ENCODE measurements around the gene GSG1L.

GSG1L gene

GRCh38 chr16:27918755-27919154 is 144.8 kb downstream of the GSG1L start:
- no peak for DNase-seq (ENCODE audit: low read depth)
- no peak overlapping the region for H3K4me3 ChIP-seq (ENCODE audit: low read length)

GRCh38 chr16:27917949-27918348 is 145.6 kb downstream of the GSG1L start:
- TF ChIP-seq CTCF (conservative IDR thresholded peaks at IDR 0.05; ENCODE audit: low read depth, low read length), result no peak
- no peak for DNase-seq (ENCODE audit: low read depth)
- H3K4me3 ChIP-seq (ENCODE audit: low read length), result no peak overlapping the region

More at GRCh38 chr16:27918755-27919154, 144.8 kb downstream of the GSG1L start:
- no peak for TF ChIP-seq CTCF (conservative IDR thresholded peaks at IDR 0.05; ENCODE audit: low read depth, low read length)

GRCh38 chr16:27911486-27911885 is 152.0 kb downstream of the GSG1L start:
- TF ChIP-seq CTCF (conservative IDR thresholded peaks at IDR 0.05; ENCODE audit: low read depth, low read length), result no peak
- no peak overlapping the region for H3K4me3 ChIP-seq (ENCODE audit: low read length)
- DNase-seq (ENCODE audit: low read depth), result no peak

GRCh38 chr16:27907457-27907972 is 156.0 kb downstream of the GSG1L start:
- DNase-seq (ENCODE audit: low read depth), result no peak
- no peak for TF ChIP-seq CTCF (conservative IDR thresholded peaks at IDR 0.05; ENCODE audit: low read depth, low read length)
- no peak overlapping the region for H3K4me3 ChIP-seq (ENCODE audit: low read length)

GRCh38 chr16:27906883-27907282 is 156.6 kb downstream of the GSG1L start:
- DNase-seq (ENCODE audit: low read depth), result no peak
- H3K4me3 ChIP-seq (ENCODE audit: low read length), result no peak overlapping the region
- TF ChIP-seq CTCF (conservative IDR thresholded peaks at IDR 0.05; ENCODE audit: low read depth, low read length), result no peak

- no peak overlapping the region for H3K4me3 ChIP-seq (ENCODE audit: low read length)
- no peak for DNase-seq (ENCODE audit: low read depth)
- no peak for TF ChIP-seq CTCF (conservative IDR thresholded peaks at IDR 0.05; ENCODE audit: low read depth, low read length)
Observed at GRCh38 chr16:27903046-27903655, 160.4 kb downstream of the GSG1L start.

GRCh38 chr16:27902551-27902950 is 161.0 kb downstream of the GSG1L start:
- H3K4me3 ChIP-seq (ENCODE audit: low read length), result no peak overlapping the region
- TF ChIP-seq CTCF (conservative IDR thresholded peaks at IDR 0.05; ENCODE audit: low read depth, low read length), result no peak
- DNase-seq (ENCODE audit: low read depth), result no peak

All from retinal pigment epithelial cell (primary cell).